Heart left ventricle (tissue), 11 donors: Measurements from ENCODE around the gene PAX5. TPM values are rescaled to one million over a fixed set of nuclear protein-coding genes. Genes with fewer than 3 reads are reported as not detected.

Source experiments
- microRNA-seq, 4 donors: library from miRNA; unstranded; fragments of <30 nt; microRNA quantifications; one replicate each; pipeline versions ENCODE4 to v1.2.0, GENCODE V29; 2017 to 2020
- polyA plus RNA-seq, 2 donors: library from polyadenylated mRNA; stranded (reverse); fragments of 200-250 nt; gene quantifications; one replicate each; pipeline ENCODE4 v1.2.3, GENCODE V29; 2013
- total RNA-seq, 9 donors: library from RNA; depleted of rRNA in 2 of 9; stranded (reverse); fragments of >200 nt in 2 of 9; fragmentation: NEBNext Ultra II Directional in 3 of 9; extraction: Animal tissue kit (Norgen Biotek cat#: 25700) in 3 of 9; gene quantifications; one replicate each; pipeline versions ENCODE4 v1.1.0 to v1.2.4, GENCODE V29; 2016 to 2023
- donor health status: ischemic (EF 13 %, LVEDD 7.1; RV severe dilation, severe dysfunction).
- donor health status: healthy with polysubstance abuse.
- donor health status: DM: no; HTN: yes; CAD: no.
- donor health status: DM: no; HTN: no; CAD: no.
- donor health status: ischemic (EF 25% LVEDD 5.7; RV mildly dilated, moderate dysfunction).
- donor health status: healthy.
- donor health status: DM: yes; HTN: yes; CAD: no.
- donor health status: PGD.
- donor health status: nonischemic (EF 23%, LVEDD 6.1; RV moderate dilation, normal function).

Gene PAX5
- total and polyA plus RNA-seq, 11 donors, result 0.01 to 0.37 (median 0.08) TPM; not detected in 7

Small RNA genes lying within 50 kb of the gene (microRNA-seq; reads per million reads assigned to microRNA genes)
- gene MIR4475 (0 reads per million in 4 donors), gene MIR4476 (0 reads per million in 4 donors), gene MIR4540 (0 reads per million in 4 donors)

Other genes with a start within 250 kb of the PAX5 start
- 10 to 100 TPM in 3 of 9 donors, 1 to 10 TPM in 6; 4.4 to 14.8 (median 9.1) TPM for gene ZCCHC7, start 86.3 kb upstream of the PAX5 start, total RNA-seq
- gene ZCCHC7, start 86.3 kb upstream of the PAX5 start, polyA plus RNA-seq, result 1 to 10 TPM; 3.5 to 4.8 TPM